GM12878 (cell line): Measurements from ENCODE around the gene CLIP3. TPM values are rescaled to one million over a fixed set of nuclear protein-coding genes. Genes with fewer than 3 reads are reported as not detected.

ENCODE experiments used
- ATAC-seq: fragments of 200-7000 bp; cut with Tn5 transposase; 3 replicates; pipeline ENCODE4 v1.9.1; 2020; ENCODE audit warnings: mild to moderate bottlenecking, moderate library complexity
- BruUV-seq: library from RNA; stranded (reverse); fragments of 400-500 nt; replicated peaks from 2 replicates; lab custom pipeline; 2021; lab: Mats Ljungman, UMichigan
- CTCF ChIA-PET: fragments of 300-600 bp; sonication (Branson Sonifier 250); formaldehyde crosslinking; extraction: SDS; loops from one replicate; lab custom pipeline; 2021; ENCODE audit warnings: inconsistent platforms; lab: Yijun Ruan, JAX
- POLR2A ChIA-PET: fragments of 350-600 bp; formaldehyde crosslinking; extraction: SDS; loops from one replicate; lab custom pipeline; 2021; ENCODE audit warnings: inconsistent platforms; lab: Charles Lee
- RAD21 ChIA-PET: fragments of 300-600 bp; sonication (Branson Sonifier 250); formaldehyde crosslinking; loops from one replicate; lab custom pipeline; 2023; ENCODE audit warnings: antibody characterized with exemption; ENCODE audit not compliant: unreplicated experiment; lab: Charles Lee
- SMC1A ChIA-PET: fragments of 300-600 bp; sonication (Branson Sonifier 250); formaldehyde crosslinking; loops from one replicate; lab custom pipeline; 2023; ENCODE audit not compliant: unreplicated experiment, uncharacterized antibody; lab: Charles Lee
- DNase-seq: peaks from one replicate; pipeline ENCODE4 v3.0.0-alpha.2; 2011; ENCODE audit warnings: low read depth, low spot score
- FAIRE-seq: peaks from 3 replicates; lab custom pipeline; 2011; peaks lifted over from hg19 to GRCh38; lab: Jason Lieb, UNC
- H2AFZ ChIP-seq: 2 replicates; pipeline ENCODE4 v1.6.0; 2011; ENCODE audit warnings: low read depth, low read length, control low read depth; ENCODE audit not compliant: control insufficient read depth
- H3K27ac ChIP-seq: 2 replicates; pipeline ENCODE4 v1.5.1; 2011; ENCODE audit warnings: control low read depth; ENCODE audit not compliant: control insufficient read depth, insufficient read depth
- H3K27me3 ChIP-seq, 2 experiments: replicated peaks in 1 of 2; 2 replicates each; pipeline versions ENCODE4 v1.6.0 to v1.6.1; 2011; ENCODE audit warnings: low read length in 1 of 2; ENCODE audit not compliant: control insufficient read depth in 2 of 2, insufficient read depth in 2 of 2
- H3K36me3 ChIP-seq, 2 experiments: 2 replicates each; pipeline ENCODE4 v1.5.1; 2011; ENCODE audit warnings: low read length in 1 of 2; ENCODE audit not compliant: control insufficient read depth in 2 of 2, insufficient read depth in 2 of 2
- H3K4me1 ChIP-seq: 2 replicates; pipeline ENCODE4 v1.6.1; 2011; ENCODE audit warnings: mild to moderate bottlenecking, low read length, moderate library complexity, mixed read lengths; ENCODE audit not compliant: control insufficient read depth, insufficient read depth
- H3K4me2 ChIP-seq: 2 replicates; pipeline ENCODE4 v1.6.0; 2011; ENCODE audit warnings: control low read depth; ENCODE audit not compliant: control insufficient read depth, insufficient read depth
- H3K4me3 ChIP-seq: fragments of 200-600 bp; sonication (generic); 2 replicates; pipeline ENCODE4 v1.5.1; 2016
- H3K79me2 ChIP-seq: 2 replicates; pipeline ENCODE4 v1.6.0; 2011; ENCODE audit warnings: low read length; ENCODE audit not compliant: control insufficient read depth, insufficient read depth
- H3K9ac ChIP-seq: 2 replicates; pipeline ENCODE4 v1.8.0; 2011; ENCODE audit warnings: low read length, control low read depth, mixed read lengths; ENCODE audit not compliant: control insufficient read depth, insufficient read depth
- H3K9me3 ChIP-seq: replicated peaks from 3 replicates; pipeline ENCODE4 v1.5.1; 2011; ENCODE audit warnings: mild to moderate bottlenecking, low read length; ENCODE audit not compliant: control insufficient read depth, insufficient read depth
- H4K20me1 ChIP-seq: 2 replicates; pipeline ENCODE4 v1.6.0; 2011; ENCODE audit not compliant: control insufficient read depth, insufficient read depth
- BCL3 ChIP-seq: IDR thresholded peaks from 2 replicates; pipeline ENCODE4 v1.6.1; 2011; ENCODE audit warnings: borderline replicate concordance, low read depth, mild to moderate bottlenecking, moderate library complexity, low read length; ENCODE audit not compliant: insufficient read depth, poor library complexity, severe bottlenecking
- CBX5 ChIP-seq: sonication (generic); IDR thresholded peaks from 2 replicates; pipeline ENCODE4 v1.6.1; 2016; ENCODE audit warnings: low read depth, moderate library complexity, mild to moderate bottlenecking, inconsistent platforms
- CEBPZ ChIP-seq: fragments of 150-350 bp; IDR thresholded peaks from 2 replicates; pipeline ENCODE4 v1.6.1; 2016; ENCODE audit warnings: low read depth, low read length
- CREB1 ChIP-seq: IDR thresholded peaks from 2 replicates; pipeline ENCODE4 v1.6.1; 2012; ENCODE audit warnings: low read depth, mild to moderate bottlenecking, inconsistent platforms
- CUX1 ChIP-seq: IDR thresholded peaks from 2 replicates; pipeline ENCODE4 v1.6.1; 2012; ENCODE audit warnings: improper control_type of control experiment, low read depth, low read length; ENCODE audit not compliant: insufficient replicate concordance
- DPF2 ChIP-seq: fragments of 450-650 bp; IDR thresholded peaks from 2 replicates; pipeline ENCODE4 v1.6.1; 2017; ENCODE audit warnings: mild to moderate bottlenecking
- HDAC2 ChIP-seq: fragments of 200-600 bp; sonication (generic); IDR thresholded peaks from 2 replicates; pipeline ENCODE4 v1.6.1; 2017
- MEF2A ChIP-seq: IDR thresholded peaks from 2 replicates; pipeline ENCODE4 v1.6.1; 2011; ENCODE audit warnings: low read depth, mild to moderate bottlenecking, low read length, moderate library complexity; ENCODE audit not compliant: insufficient read depth
- MEF2B ChIP-seq: fragments of 450-650 bp; IDR thresholded peaks from 2 replicates; pipeline ENCODE4 v1.6.1; 2018; ENCODE audit warnings: mild to moderate bottlenecking, moderate library complexity; ENCODE audit not compliant: partially characterized antibody, poor library complexity, severe bottlenecking
- MXI1 ChIP-seq: fragments of 150-350 bp; IDR thresholded peaks from 2 replicates; pipeline ENCODE4 v1.6.1; 2011; ENCODE audit warnings: low read depth, mild to moderate bottlenecking, inconsistent platforms, low read length, improper control_type of control experiment
- MYB ChIP-seq: fragments of 150-350 bp; IDR thresholded peaks from 2 replicates; pipeline ENCODE4 v1.6.1; 2014; ENCODE audit warnings: mild to moderate bottlenecking, low read depth, low read length, borderline replicate concordance
- SREBF1 ChIP-seq: IDR thresholded peaks from 2 replicates; pipeline ENCODE4 v1.6.1; 2012; ENCODE audit warnings: mild to moderate bottlenecking, low read length
- STAT3 ChIP-seq: IDR thresholded peaks from 2 replicates; pipeline ENCODE4 v1.6.1; 2011; ENCODE audit warnings: low read depth, low read length, improper control_type of control experiment
- TCF3 ChIP-seq: IDR thresholded peaks from 2 replicates; pipeline ENCODE4 v1.6.1; 2012; ENCODE audit warnings: low read depth, mild to moderate bottlenecking, low read length, borderline replicate concordance; ENCODE audit not compliant: insufficient read depth
- YY1 ChIP-seq: IDR thresholded peaks from 2 replicates; pipeline ENCODE4 v1.6.1; 2011; ENCODE audit warnings: low read depth, mild to moderate bottlenecking, low read length
- WGBS: methylation state at CpG from one replicate; pipeline ENCODE4 v1.1.6; 2016; ENCODE audit warnings: low lambda C conversion rate; ENCODE audit not compliant: insufficient replicate concordance, insufficient coverage; ENCODE audit errors: missing lambda C conversion rate; 5-methylcytosine and 5-hydroxymethylcytosine counted together
- in situ Hi-C: fragments of 300-500 bp; cut with MboI; formaldehyde crosslinking; loops from 9 replicates; pipeline ENCODE4 v1.14.3; 2018; ENCODE audit warnings: mixed read lengths
- intact Hi-C: fragments of 100-400 bp; cut with micrococcal nuclease; formaldehyde crosslinking; loops from one replicate; pipeline ENCODE4 v1.14.2; 2022; ENCODE audit not compliant: unreplicated experiment
- polyA plus RNA-seq, 11 experiments: library from polyadenylated mRNA; depleted of rRNA in 4 of 11; unstranded in 6 of 11; stranded (reverse) in 5 of 11; fragments of >200 nt; fragmentation: Nextera tagmentation in 4 of 11; fragmentation: Illumina TruSeq in 1 of 11; extraction: Ambion mirVana in 4 of 11; extraction: Trizol in 1 of 11; gene quantifications; 1 replicate in 1 of 11; 2 replicates in 10 of 11; pipeline versions ENCODE4 v1.2.1 to v1.2.3, GENCODE V29; 2011 to 2016; ENCODE audit warnings: inconsistent platforms in 2 of 11, missing spikeins in 2 of 11, low read depth in 1 of 11
- total RNA-seq, 4 experiments: library from RNA; depleted of rRNA in 3 of 4; stranded (reverse); fragments of >200 nt in 3 of 4; fragmentation: Illumina TruSeq in 1 of 4; extraction: Trizol in 1 of 4; gene quantifications; 2 replicates each; pipeline versions ENCODE4 v1.2.1 to v1.2.3, GENCODE V29; 2013 to 2021

CLIP3 gene
- total and polyA plus RNA-seq, 10 of the 15 experiments (the other 5 are each of a cell fraction or from before 2014, with no cell fraction given): 0.09 to 2.7 (median 0.45) TPM; not detected in 1

- intact Hi-C loops: no loop called here
- no peaks in the 10 kb centered on the region for H3K27me3 ChIP-seq
- DNase-seq: no peak
- H3K4me3 ChIP-seq: no peak overlapping the region
- H3K79me2 ChIP-seq: no peaks in the 10 kb centered on the region
- no peaks in the 10 kb centered on the region for H3K4me1 ChIP-seq
- FAIRE-seq: no peak
- H2AFZ ChIP-seq: no peak overlapping the region
- no peaks in the 10 kb centered on the region for H3K36me3 ChIP-seq
- H4K20me1 ChIP-seq: no peaks in the 10 kb centered on the region
- POLR2A ChIA-PET: no interaction called here
- no peaks in the 10 kb centered on the region for H3K9me3 ChIP-seq
- SMC1A ChIA-PET: no interaction called here
- ATAC-seq: no peak
- BruUV-seq: no TSS peak
- RAD21 ChIA-PET: no interaction called here
- H3K9ac ChIP-seq: no peak overlapping the region
- no peak overlapping the region for H3K4me2 ChIP-seq
- CTCF ChIA-PET: interaction anchor here (0.5 to 0.6 kb wide), 2 partner anchors 9 to 57 kb away, joined by 3 read pairs; no protein-coding TSS in a partner anchor
- in situ Hi-C loops: no loop called here
- H3K27ac ChIP-seq: no peak overlapping the region
- 82% methylated on average over 5 of the region's 5 CpGs for WGBS
- TF ChIP-seq CREB1: no peak
- no peak for TF ChIP-seq TCF3
- TF ChIP-seq MEF2B: no peak
- no peak for TF ChIP-seq MEF2A
- TF ChIP-seq YY1: no peak
- no peak for TF ChIP-seq SREBF1
- TF ChIP-seq MYB: no peak
- TF ChIP-seq CUX1: no peak
- TF ChIP-seq HDAC2: no peak
- no peak for TF ChIP-seq MXI1
- no peak for TF ChIP-seq DPF2
- no peak for TF ChIP-seq BCL3
- TF ChIP-seq CEBPZ: no peak
- TF ChIP-seq STAT3: no peak
- TF ChIP-seq CBX5: no peak
Observed at GRCh38 chr19:36006955-36007354, 25.7 kb downstream of the CLIP3 start.
